GM21717 (cell line): ENCODE results near the gene NSUN5.
"Not testable (repeated sequence)": the region's sequence is repeated elsewhere in the genome, so short reads cannot be mapped to it uniquely, and the experiment has no call there.

Source experiments
- ATAC-seq: cut with Tn5 transposase; IDR thresholded peaks from one replicate; pipeline ENCODE4 v1.9.1; 2021; ENCODE audit warnings: mild to moderate bottlenecking, moderate library complexity; ENCODE audit not compliant: unreplicated experiment

Gene NSUN5

GRCh38 chr7:73327449-73327848 lies 18.8 kb upstream of the NSUN5 start:
- not testable (repeated sequence) for ATAC-seq

GRCh38 chr7:73325424-73325823 lies 16.8 kb upstream of the NSUN5 start:
- ATAC-seq, result not testable (repeated sequence)

GRCh38 chr7:73324081-73324845 lies 15.6 kb upstream of the NSUN5 start:
- ATAC-seq, result peak; percentile 62

GRCh38 chr7:73323434-73324080 lies 14.9 kb upstream of the NSUN5 start:
- ATAC-seq, result not testable (repeated sequence)

GRCh38 chr7:73320009-73320408 lies 11.4 kb upstream of the NSUN5 start:
- not testable (repeated sequence) for ATAC-seq

- ATAC-seq, result not testable (repeated sequence)
These were observed 10.9 kb upstream of the NSUN5 start for GRCh38 chr7:73319541-73319940.

GRCh38 chr7:73318656-73319204 lies 10.1 kb upstream of the NSUN5 start:
- ATAC-seq, result not testable (repeated sequence)

- ATAC-seq, result no peak
These were observed 7.9 kb upstream of the NSUN5 start for GRCh38 chr7:73316521-73316920.

- ATAC-seq, result no peak
These were observed 5.6 kb upstream of the NSUN5 start for GRCh38 chr7:73314271-73314670.

GRCh38 chr7:73313521-73313906 lies 4.9 kb upstream of the NSUN5 start:
- ATAC-seq, result no peak

GRCh38 chr7:73312831-73313520 lies 4.3 kb upstream of the NSUN5 start:
- ATAC-seq, result no peak

GRCh38 chr7:73311421-73311820 lies 2.8 kb upstream of the NSUN5 start:
- ATAC-seq, result not testable (repeated sequence)

GRCh38 chr7:73308074-73308664 lies 457 bp downstream of the NSUN5 start:
- ATAC-seq, result peak; percentile 25

GRCh38 chr7:73307436-73307835 lies 1.2 kb downstream of the NSUN5 start:
- no peak for ATAC-seq

GRCh38 chr7:73304612-73305387 lies 3.8 kb downstream of the NSUN5 start:
- ATAC-seq, result not testable (repeated sequence)

GRCh38 chr7:73304071-73304470 lies 4.6 kb downstream of the NSUN5 start:
- ATAC-seq, result no peak

- ATAC-seq, result no peak
These were observed 5.1 kb downstream of the NSUN5 start for GRCh38 chr7:73303546-73303945.

GRCh38 chr7:73302846-73303245 lies 5.8 kb downstream of the NSUN5 start:
- not testable (repeated sequence) for ATAC-seq

- ATAC-seq, result not testable (repeated sequence)
These were observed 7.5 kb downstream of the NSUN5 start for GRCh38 chr7:73301108-73301507.

- not testable (repeated sequence) for ATAC-seq
These were observed 8.8 kb downstream of the NSUN5 start for GRCh38 chr7:73299812-73300211.
